Heart left ventricle (tissue), 13 donors: Measurements from ENCODE around the gene ABCB4.

Experiments
- CTCF ChIP-seq, 12 donors: fragments of 200-600 bp; sonication (generic) in 4 of 12; IDR thresholded peaks; one replicate each; pipeline versions ENCODE4 v1.5.0 to v1.8.0; 2018 to 2022; ENCODE audit warnings: antibody characterized with exemption in 12 of 12, mild to moderate bottlenecking in 5 of 12
- POLR2A ChIP-seq, 2 donors: fragments of 450-650 bp; IDR thresholded peaks; one replicate each; pipeline ENCODE4 v1.6.1; 2017; ENCODE audit warnings: antibody characterized with exemption in 2 of 2, mild to moderate bottlenecking in 2 of 2, moderate library complexity in 2 of 2
- donor health status: ischemic (EF 13 %, LVEDD 7.1; RV severe dilation, severe dysfunction).
- donor health status: DM: no; HTN: yes; CAD: no.
- donor health status: DM: no; HTN: no; CAD: no.
- donor health status: ischemic (EF 25% LVEDD 6.9; RV normal size, moderate dysfunction).
- donor health status: ischemic (EF 25% LVEDD 5.7; RV mildly dilated, moderate dysfunction).
- donor health status: ischemic (EF 35%, LVEDD 5.7; RV mildly dilated, moderate dysfunction).
- donor health status: nonischemic (EF 11% LVEDD 7.7; RV severe dilation, severe dysfunction).
- donor health status: DM: yes; HTN: yes; CAD: no.
- donor health status: PGD.
- donor health status: ischemic (EF 29% LVEDD 5.4; RV normal size, mild dysfunction).
- donor health status: nonischemic (EF 23%, LVEDD 6.1; RV moderate dilation, normal function).

- TF ChIP-seq CTCF (IDR thresholded peaks at IDR 0.05) (no peak), POLR2A (IDR thresholded peaks at IDR 0.05) (no peak)
Observed at GRCh38 chr7:87494454-87494853, 19.0 kb upstream of the ABCB4 start.
